Right atrium auricular region (tissue), 2 donors: ENCODE measurements around the gene ESYT3. TPM values are rescaled to one million over a fixed set of nuclear protein-coding genes. Genes with fewer than 3 reads are reported as not detected.
"Not testable (repeated sequence)": the region's sequence is repeated elsewhere in the genome, so short reads cannot be mapped to it uniquely, and the experiment has no call there.

Experiments
- DNase-seq: peaks from one replicate; pipeline ENCODE4 v3.0.0-alpha.2; 2019; ENCODE audit warnings: low spot score
- H3K27ac ChIP-seq, 2 donors: fragments of 200-600 bp; sonication (generic); 1 replicate in 1 of 2; 2 replicates in 1 of 2; pipeline ENCODE4 v1.5.1; 2016 to 2019
- H3K27me3 ChIP-seq, 2 donors: fragments of 200-600 bp; sonication (generic); one replicate each; pipeline versions ENCODE4 v1.5.1 to v1.6.0; 2017 to 2019
- H3K36me3 ChIP-seq: fragments of 200-600 bp; sonication (generic); one replicate; pipeline ENCODE4 v1.5.1; 2016
- H3K4me1 ChIP-seq, 2 donors: fragments of 200-600 bp; sonication (generic); one replicate each; pipeline versions ENCODE4 v1.5.1 to v1.6.0; 2017 to 2019
- H3K4me3 ChIP-seq, 2 donors: fragments of 200-600 bp; sonication (generic); 1 replicate in 1 of 2; 2 replicates in 1 of 2; pipeline ENCODE4 v1.5.1; 2017 to 2019; ENCODE audit warnings: mild to moderate bottlenecking in 1 of 2, moderate library complexity in 1 of 2
- H3K9me3 ChIP-seq, 2 donors: fragments of 200-600 bp; sonication (generic); one replicate each; pipeline ENCODE4 v1.5.1; 2019
- CTCF ChIP-seq, 2 donors: fragments of 200-600 bp; sonication (generic); IDR thresholded peaks; one replicate each; pipeline ENCODE4 v1.5.1; 2019; ENCODE audit warnings: antibody characterized with exemption in 2 of 2
- total RNA-seq, 2 donors: library from RNA; depleted of rRNA; stranded (reverse); fragments of >200 nt; gene quantifications; one replicate each; pipeline ENCODE4 v1.1.0, GENCODE V29; 2016

Gene ESYT3
- total RNA-seq, 2 donors from 2014 or later: 1.6 to 2.6 TPM

GRCh38 chr3:138491971-138492370, 57.6 kb downstream of the ESYT3 start:
- Histone ChIP-seq H3K4me1 (peaks cover 0 to 15% of the 10 kb centered on the region in 2 donors), H3K4me3 (no peak overlapping the region), H3K9me3 (peaks cover 0 to 12% of the 10 kb centered on the region in 2 donors), H3K36me3 (no peaks in the 10 kb centered on the region), H3K27ac (peak overlapping the region in 1 of 2 donors; percentile 82), H3K27me3 (no peaks in the 10 kb centered on the region)
- DNase-seq: no peak
- TF ChIP-seq CTCF (IDR thresholded peaks at IDR 0.05): no peak

GRCh38 chr3:138492980-138493675, 58.7 kb downstream of the ESYT3 start:
- H3K36me3 ChIP-seq: no peaks in the 10 kb centered on the region
- peaks cover 0 to under 1% of the 10 kb centered on the region in 2 donors for H3K9me3 ChIP-seq
- H3K27ac ChIP-seq: peak overlapping the region in 1 of 2 donors; percentile 82
- no peaks in the 10 kb centered on the region for H3K27me3 ChIP-seq
- no peak overlapping the region for H3K4me3 ChIP-seq
- no peak for DNase-seq
- peaks cover 0 to 15% of the 10 kb centered on the region in 2 donors for H3K4me1 ChIP-seq
- no peak for TF ChIP-seq CTCF (IDR thresholded peaks at IDR 0.05)

- Histone ChIP-seq H3K36me3 (no peaks in the 10 kb centered on the region), H3K4me3 (no peak overlapping the region), H3K4me1 (peaks cover 0 to 15% of the 10 kb centered on the region in 2 donors), H3K27me3 (no peaks in the 10 kb centered on the region), H3K9me3 (no peaks in the 10 kb centered on the region), H3K27ac (peak overlapping the region; percentile 19 to 82)
- TF ChIP-seq CTCF (IDR thresholded peaks at IDR 0.05): no peak
- no peak for DNase-seq
These were observed 59.6 kb downstream of the ESYT3 start for GRCh38 chr3:138493804-138494606.

GRCh38 chr3:138494607-138494929, 60.2 kb downstream of the ESYT3 start:
- Histone ChIP-seq H3K4me3 (no peak overlapping the region), H3K27me3 (no peaks in the 10 kb centered on the region), H3K27ac (peak overlapping the region; percentile 19 to 82), H3K4me1 (peaks cover 0 to 15% of the 10 kb centered on the region in 2 donors), H3K9me3 (no peaks in the 10 kb centered on the region), H3K36me3 (peaks cover 2% of the 10 kb centered on the region)
- no peak for TF ChIP-seq CTCF (IDR thresholded peaks at IDR 0.05)
- DNase-seq: no peak

- peaks cover 0 to 15% of the 10 kb centered on the region in 2 donors for H3K4me1 ChIP-seq
- not testable (repeated sequence) for H3K4me3 ChIP-seq, H3K27me3 ChIP-seq, H3K9me3 ChIP-seq, DNase-seq, H3K36me3 ChIP-seq
- H3K27ac ChIP-seq: peak overlapping the region in 1 of 2 donors; percentile 82
These were observed 61.2 kb downstream of the ESYT3 start for GRCh38 chr3:138495638-138496037.

- no peaks in the 10 kb centered on the region for H3K27me3 ChIP-seq
- TF ChIP-seq CTCF (IDR thresholded peaks at IDR 0.05): no peak
- peaks cover 6% of the 10 kb centered on the region for H3K36me3 ChIP-seq
- H3K4me3 ChIP-seq: no peak overlapping the region
- DNase-seq: no peak
- H3K9me3 ChIP-seq: no peaks in the 10 kb centered on the region
- H3K27ac ChIP-seq: no peak overlapping the region
- H3K4me1 ChIP-seq: peaks cover 0 to 15% of the 10 kb centered on the region in 2 donors
These were observed 62.0 kb downstream of the ESYT3 start for GRCh38 chr3:138496436-138496835.
